Measurements from ENCODE around the gene PDE6G.

PDE6G gene

DNA sequence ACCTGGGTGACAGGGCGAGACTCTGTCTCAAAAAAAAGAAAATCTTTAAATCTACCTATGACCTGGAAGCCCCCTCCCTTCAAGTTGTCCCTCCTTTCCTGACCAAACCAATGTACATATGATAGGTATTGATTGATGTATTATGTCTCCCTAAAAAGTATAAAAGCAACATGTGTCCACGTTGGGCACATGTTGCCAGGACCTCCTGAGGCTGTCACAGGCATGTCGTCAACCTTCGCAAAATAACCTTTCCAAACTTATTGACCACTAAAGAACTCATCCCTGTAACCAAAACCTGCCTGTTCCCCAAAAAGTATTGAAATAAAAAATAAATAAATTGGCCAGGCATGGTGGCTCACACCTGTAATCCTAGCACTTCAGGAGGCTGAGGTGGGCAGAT lies 5.7 kb upstream of the PDE6G start:
- no peak for DNase-seq (ENCODE audit: low read depth in 2 of 2)

DNA sequence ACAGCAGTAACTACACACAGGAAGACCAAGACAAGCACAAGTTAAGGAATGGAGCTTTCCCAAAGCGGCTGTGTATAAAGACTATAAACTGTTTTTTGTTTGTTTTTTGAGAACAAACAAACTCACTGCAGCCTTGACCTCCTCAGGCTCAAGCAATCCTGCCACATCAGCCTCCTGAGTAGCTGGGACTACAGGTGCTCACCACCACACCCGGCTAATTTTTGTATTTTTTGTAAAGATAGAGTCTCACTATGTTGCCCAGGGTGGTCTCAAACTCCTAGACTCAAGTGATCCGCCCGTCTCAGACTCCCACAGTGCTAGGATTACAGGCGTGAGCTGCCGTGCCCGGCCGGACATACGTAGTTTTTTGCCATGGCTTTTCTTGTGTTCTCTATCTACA lies 4.1 kb upstream of the PDE6G start:
- DNase-seq (ENCODE audit: low read depth in 2 of 2) = no peak

DNA sequence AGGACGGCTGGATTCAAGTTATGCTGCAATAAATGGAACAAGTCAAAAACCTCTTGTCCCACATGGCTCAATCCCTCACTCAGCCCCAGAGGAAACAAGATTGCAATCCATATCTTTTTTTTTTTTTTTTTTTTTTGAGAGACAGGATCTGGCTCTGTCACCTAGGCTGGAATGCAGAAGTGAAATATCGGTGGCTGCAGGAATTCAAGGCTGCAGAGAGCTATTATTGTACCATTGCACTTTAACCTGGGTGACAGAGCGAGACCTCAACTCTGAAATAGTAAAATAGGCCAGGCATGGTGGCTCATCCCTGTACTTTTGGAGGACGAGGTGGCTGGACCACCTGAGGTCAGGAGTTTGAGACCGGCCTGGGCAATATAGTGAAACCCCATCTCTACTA lies 2.7 kb upstream of the PDE6G start:
- no peak for DNase-seq (ENCODE audit: low read depth in 2 of 2)

DNA sequence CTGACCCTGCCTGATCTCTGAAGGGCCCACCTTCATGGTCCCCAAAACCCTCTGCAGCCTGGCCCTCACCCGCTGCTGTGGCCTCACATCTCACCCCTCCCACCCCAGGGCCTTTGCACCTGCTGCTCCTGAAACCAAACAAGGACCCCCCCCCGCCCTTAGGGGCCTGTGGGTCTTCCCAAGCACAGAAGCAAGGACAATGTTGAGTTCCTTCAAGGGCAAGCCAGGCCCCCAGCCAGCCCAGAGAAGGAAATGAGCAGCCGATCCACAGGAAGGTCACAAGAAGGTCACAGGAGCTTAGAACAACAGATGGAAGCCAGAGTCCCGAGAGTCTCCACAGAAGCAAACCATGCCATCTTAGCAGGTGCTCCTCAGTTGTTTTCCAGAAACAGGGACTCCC lies 493 bp upstream of the PDE6G start:
- no peak for DNase-seq (ENCODE audit: low read depth in 2 of 2)

DNA sequence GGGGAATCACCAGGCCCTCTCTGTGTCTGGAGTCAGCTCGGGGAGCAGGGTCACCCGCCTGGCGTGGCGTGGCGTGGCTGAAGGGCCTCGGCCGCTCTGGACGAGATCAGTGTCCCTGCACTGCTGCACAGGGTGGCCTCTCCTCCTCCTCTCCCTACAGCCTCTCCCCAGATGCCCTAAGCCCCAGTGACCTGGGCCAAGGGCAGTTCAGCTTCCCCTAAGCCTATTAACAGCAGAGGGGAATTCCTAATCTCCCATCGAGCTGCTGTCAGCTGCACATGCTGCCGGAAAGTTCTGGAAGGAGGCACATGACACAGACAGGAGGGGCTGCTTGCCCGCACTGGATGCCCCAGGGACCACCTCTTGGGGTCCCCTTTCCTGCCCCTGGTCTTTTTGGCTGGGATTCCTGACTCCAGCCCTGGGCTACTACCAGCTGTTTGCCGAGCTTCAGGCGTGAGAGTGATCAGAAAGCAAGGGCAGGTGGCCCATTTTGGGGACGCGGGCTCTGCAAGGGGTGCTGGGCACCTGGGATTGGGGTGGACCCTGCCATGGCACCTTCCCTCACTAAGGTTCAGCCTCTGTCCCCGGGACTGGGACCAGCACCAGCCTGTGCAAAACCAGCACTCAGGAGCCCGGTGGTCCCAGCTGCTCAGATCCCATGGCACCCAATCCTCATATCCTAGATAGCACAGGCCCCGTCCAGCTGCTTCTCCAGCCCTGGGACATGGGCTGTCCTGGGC lies 794 bp downstream of the PDE6G start:
- DNase-seq (ENCODE audit: low read depth in 2 of 2) = no peak

DNA sequence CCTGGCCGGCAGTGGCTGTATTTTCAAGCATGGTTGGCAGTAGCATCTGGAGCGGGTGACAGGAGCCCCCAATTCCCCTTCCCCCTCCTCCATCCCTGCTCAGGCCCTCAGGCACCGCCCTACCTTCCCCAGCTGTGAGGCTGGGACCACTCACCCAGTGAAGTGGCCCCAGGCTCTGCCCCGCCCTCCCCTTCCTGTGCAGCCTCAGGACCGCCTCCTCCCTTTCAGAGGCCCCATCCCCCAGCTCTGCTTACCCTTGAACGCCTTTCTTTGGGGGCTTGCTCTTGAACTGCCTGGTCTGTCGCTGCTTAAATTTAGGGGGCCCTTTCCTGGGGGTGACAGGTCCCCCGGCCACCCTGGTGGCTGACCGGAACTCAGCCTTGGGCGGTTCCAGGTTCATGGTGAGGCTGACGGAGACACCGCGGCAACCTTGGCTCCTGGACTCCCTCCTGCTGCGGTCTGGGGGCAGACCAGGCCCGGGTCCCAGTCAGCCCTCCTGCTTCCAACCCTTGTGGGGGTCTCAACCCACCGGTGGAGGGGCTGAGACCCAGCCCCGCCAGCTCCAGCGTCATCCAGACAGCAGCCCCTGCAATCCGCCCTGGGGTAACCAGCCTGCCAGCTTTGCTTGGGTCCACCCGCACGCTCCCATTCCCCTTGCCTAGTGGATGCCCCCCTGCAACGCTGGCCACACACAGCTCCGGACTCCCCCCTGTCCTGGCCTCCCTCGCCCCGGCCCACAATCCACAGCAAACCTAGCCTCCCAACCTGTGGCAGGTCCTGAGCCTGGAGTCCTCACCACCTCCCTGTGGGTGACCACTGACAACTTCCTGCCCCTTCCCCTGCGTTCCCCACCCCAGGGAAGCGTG lies 3.2 kb downstream of the PDE6G start:
- DNase-seq (ENCODE audit: low read depth in 2 of 2) = no peak

DNA sequence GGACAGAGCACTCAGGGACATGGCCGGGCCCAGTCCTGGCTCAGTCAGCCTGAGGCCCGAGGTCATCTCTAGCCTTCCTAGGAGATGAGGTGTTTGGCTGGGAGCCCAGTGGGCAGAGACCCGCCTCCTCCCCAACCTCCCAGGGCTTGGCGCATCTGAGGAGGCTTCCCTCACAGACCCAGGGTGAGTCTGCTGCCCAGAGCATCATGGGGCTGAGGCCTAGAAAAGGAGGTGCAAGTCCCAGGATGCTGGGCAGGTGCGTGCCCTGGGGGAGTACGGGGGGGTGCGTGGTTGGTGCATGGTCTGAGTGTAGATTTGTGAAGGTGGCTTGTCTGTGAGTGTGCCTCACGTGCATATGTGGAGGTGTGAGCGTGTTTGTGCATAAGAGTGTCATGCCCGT lies 4.7 kb downstream of the PDE6G start:
- DNase-seq (ENCODE audit: low read depth in 2 of 2) = no peak

DNA sequence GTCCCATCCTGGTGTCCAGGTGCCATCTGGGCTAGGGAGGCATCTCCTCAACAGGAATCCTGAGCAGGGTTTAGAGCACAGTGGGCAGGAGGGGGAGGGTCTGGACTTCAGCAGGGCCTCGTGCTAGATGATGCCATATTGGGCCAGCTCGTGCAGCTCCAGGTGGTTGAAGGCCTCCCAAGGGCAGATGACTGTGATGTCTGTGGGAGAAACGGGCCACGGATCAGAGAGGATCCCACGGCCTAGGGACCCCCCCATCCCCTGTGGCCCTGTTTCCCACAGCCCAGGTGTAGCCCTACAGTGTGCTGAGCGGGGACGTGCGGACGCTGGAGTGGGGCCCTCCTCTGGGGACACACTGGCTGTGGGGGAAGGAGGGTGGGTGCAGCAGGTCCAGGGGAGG lies 5.4 kb downstream of the PDE6G start:
- no peak for DNase-seq (ENCODE audit: low read depth in 2 of 2)

DNA sequence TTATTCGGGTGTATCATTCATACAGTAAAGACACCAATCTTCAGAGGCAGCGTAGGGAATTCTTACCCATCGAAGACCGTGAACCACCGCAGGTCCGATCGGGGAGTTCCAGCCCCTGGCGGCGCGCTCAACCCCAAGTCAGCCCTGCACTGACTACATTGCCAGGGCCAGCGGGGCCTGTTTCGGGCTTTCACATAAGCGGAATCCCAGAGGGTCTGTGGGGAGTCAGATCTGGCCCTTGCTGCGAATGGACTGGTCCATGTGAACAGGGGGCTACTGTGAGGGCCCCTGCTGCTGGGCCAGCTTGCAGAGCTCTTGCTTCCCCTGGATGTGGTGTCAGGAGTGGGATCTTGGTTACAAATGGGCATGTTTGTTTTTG lies 7.6 kb downstream of the PDE6G start:
- DNase-seq (ENCODE audit: low read depth in 2 of 2) = no peak

DNA sequence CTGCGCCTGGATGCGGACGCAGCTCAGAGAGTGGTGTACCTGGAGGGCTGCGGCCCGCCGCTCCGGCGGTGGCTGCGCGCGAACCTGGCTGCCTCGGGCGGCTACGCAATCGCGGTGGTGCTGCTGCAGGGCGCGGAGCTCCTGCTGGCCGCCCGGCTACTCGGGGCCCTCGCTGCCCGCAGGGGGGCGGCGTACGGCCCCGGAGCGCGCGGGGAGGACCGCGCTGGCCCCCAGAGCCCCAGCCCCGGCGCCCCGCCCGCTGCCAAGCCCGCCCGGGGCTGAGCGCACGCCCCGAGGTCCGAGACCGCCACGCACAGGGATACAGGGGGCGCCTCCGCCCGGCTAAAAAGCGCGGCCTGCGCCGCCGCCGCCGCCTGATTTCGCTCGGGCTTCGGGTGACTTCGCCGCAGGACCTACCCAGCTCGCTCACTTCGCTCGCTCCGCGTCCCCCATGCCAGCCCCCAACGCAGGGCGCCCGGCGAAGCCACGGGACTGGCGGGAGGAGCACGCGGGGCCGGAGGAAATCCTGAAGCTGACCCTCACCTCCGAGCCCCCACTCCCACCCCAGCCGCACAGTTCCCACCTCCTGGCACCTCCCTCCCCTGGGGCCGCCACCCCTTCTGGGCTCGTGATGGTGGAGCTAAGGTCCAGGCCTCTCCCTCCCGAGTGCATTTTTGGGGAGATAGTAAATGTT lies 8.2 kb downstream of the PDE6G start:
- DNase-seq (ENCODE audit: low read depth in 2 of 2) = no peak

DNA sequence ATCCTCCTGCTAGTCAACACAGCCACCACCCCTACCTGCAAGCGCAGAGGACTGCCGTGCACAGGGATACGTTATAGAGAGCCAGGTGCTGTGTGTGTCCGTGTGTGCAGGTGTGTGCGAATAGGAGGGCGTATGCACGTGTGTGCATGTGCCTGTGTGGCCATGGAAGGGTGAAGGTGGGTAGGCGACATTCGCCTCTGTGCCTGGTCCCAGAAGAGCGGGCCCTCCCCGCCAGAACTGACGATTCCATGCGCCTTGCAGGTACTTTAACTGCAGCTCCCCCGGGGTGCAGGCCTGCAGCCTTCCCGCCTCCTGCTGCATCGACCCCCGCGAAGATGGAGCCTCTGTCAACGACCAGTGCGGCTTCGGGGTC lies 8.7 kb downstream of the PDE6G start:
- DNase-seq (ENCODE audit: low read depth in 2 of 2) = no peak

DNA sequence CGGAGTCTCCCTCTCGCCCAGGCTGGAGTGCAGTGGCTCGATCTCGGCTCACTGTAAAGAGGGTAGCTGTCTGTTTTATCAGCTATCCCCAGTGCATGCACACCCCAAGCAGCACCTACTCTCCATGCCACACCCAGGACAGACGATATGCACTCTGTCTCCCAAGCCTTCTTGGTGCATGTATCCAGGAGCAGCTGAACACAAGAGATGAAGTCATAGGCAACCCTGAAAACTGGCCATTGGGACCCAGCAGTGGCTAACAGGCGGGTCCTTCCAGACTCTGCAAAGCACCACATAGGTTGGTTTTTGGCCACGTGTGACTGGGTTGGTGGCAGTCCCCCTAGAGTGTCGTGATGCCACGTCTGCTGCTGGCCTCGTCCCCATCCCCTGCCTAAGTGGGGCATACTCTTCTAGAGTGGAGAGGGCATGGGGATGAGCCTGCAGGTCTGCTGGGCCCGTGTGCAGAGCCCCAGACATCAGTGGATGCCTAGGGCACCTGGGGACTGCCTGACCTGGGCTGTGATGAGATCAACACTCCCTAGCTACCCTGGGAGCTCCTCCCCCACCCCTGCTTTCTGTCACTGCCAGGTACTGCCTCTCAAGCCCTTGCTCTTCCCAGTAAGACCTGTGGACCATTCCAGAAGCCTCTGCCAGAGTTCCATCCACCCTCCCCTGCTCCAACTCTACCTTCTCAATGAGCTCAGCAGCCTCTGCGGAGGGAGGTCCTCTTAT lies 9.3 kb downstream of the PDE6G start:
- no peak for DNase-seq (ENCODE audit: low read depth in 2 of 2)

DNA sequence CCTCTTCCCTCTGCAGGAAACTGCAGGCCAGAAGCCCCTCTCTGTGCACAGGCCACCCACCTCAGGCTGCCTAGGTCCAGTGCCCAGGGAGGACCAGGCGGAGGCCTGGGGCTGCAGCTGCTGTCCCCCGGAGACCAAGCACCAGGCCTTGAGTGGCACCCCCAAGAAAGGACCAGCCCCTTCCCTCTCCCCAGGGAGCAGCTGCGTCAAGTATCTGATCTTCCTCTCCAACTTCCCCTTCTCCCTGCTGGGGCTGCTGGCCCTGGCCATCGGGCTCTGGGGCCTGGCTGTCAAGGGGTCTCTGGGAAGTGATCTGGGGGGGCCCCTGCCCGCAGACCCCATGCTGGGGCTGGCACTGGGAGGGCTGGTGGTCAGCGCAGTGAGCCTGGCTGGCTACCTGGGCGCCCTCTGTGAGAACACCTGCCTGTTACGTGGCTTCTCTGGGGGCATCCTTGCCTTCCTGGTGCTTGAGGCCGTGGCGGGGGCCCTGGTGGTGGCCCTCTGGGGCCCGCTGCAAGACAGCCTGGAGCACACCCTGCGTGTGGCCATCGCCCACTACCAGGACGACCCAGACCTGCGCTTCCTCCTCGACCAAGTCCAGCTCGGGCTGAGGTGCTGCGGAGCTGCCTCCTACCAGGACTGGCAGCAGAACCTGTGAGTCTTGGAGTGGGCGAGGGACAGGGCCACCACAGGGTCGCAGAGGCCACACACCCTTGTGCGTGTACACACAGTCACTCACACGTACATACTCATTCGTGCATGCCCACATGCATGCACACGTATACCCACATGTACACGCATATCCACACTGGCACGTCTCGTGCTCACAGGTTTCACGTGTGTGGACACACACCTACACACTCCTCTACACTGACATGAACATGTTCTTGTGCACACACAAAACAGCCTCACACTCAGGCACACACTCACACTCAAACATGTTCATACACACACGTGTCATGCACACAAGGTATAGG lies 11.1 kb downstream of the PDE6G start:
- DNase-seq (ENCODE audit: low read depth in 2 of 2) = no peak

DNA sequence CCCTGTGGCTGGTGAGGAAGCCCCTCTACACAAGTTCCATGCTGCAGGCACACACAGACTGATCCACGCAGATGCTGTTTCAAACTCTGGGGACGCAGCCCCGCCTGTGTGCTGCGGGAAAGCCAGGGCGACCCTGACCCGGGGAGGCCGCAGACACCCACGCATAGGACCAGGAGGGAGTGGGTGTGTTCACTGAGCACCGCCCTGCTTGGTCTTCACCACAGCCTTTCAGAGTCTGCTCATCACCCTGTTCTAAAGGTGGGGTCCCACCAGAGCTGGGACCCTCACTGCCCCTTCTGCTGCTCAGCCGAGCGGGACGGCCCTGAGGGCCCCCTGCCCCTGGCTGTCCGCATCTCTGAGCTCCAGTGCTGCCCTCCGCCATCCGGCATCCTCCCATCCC lies 11.8 kb downstream of the PDE6G start:
- DNase-seq (ENCODE audit: low read depth in 2 of 2) = no peak

DNA sequence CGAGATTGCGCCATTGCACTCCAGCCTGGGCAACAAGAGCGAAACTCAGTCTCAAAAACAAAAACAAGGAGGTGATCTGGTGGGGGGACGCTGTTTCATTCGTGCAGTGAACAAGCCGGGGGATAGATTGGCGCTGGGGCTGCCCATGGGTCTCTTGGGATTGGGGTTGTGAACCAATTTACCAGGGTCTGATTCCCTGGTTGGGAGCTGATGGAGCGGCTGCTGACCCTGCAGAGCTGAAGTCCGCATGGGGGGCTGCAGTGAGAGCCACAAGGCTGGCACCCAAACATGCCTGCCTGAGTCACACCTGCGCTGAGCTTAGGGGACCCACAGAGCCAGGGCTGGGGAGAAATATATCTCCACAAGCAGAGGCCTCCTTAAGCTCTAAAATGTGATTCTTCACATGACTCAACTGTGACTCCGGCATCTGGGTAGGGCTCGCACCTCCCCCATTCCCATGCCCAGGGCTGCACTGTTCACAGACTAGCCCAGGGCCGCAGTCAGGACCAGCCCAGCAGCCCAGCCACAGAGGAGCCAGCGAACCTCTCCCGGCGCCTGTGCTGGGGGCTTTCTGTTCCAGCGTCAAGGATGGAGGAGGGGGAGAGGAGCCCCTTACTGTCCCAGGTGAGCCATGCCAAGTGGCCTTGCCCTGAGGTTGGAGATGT lies 14.4 kb downstream of the PDE6G start:
- no peak for DNase-seq (ENCODE audit: low read depth in 2 of 2)

DNA sequence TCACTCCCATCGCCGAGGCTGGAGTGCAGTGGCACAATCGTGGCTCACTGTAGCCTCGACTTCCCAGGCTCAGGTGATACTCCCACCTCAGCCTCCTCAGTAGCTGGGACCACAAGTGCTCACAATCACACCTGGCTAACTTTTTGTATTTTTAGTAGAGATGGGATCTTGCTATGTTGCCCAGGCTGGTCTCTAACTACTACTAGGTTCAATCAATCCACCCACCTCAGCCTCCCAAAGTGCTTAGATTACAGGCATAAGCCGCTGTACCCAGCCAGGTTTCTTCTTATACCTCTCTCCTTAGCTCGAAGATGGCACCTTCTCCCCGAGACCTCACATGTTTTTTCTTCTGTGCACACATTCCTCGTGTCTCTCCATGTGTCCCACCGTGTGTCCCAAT lies 16.3 kb downstream of the PDE6G start:
- no peak for DNase-seq (ENCODE audit: low read depth in 2 of 2)

DNA sequence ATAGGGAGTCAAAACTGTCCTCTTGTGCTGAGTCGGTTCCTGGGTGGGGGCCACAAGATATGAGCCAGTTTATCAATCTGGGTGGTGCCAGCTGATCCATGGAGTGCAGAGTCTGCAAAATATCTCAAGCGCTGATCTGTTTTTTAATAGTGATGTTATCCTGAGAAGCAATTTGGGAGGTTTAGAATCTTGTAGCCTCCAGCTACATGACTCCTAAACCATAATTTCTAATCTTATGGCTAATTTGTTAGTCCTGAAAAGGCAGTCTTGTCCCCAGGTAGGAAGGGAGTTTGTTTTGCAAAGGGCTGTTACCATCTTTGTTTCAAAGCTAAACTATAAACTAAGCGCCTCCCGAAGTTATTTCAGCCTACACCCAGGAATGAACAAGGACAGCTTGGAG lies 17.7 kb downstream of the PDE6G start:
- DNase-seq (ENCODE audit: low read depth in 2 of 2) = no peak

DNA sequence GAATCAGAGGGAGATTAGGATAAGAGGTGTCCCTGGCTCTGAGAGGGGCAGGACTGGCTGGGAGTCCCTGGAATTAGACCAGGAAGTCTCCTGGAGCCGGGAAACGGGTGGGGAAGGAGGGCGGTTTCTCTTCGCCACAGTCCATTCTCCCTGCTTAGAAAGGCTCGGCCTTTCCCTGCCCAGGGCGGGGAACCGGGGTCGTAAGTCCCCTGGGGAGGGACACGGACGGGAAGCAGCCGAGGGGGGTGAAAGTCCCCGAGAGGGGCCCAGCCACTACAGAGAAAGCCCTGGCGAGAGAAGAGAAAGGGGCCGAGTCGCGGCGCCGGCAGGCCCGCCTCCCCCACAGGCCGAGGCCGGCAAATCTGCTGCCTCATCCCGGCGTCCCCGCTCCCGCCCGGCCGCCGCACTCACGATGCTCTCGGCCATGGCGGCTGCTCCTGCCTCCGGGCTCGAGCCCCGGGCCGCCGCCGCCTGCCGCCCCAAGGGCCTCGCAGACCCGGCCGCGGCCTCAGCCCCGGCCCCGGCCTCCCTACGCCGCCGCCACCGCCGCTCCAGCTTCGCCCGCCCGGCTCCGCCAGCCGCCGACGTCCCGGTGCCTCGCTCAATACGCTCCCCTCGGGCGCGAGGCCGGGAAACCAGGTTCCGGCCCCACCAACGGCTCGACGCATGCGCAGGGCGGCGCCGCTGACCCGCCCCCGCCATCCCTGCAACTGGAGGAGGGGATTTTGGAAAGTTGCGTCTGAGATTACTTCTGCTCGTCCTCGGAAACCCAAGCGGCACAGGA lies 19.6 kb downstream of the PDE6G start, which contains the start of the genes NPLOC4 and TSPAN10:
Gene NPLOC4 (minus strand): TSS at position 608 of the 784 bp plus-strand sequence. CDS start 182 bp downstream, at position 426.
Gene TSPAN10 (plus strand): TSS at position 692 of the 784 bp plus-strand sequence. CDS start 5,217 bp downstream, outside the sequence.
- peak; percentile 71 to 77 for DNase-seq (ENCODE audit: low read depth in 2 of 2)

DNA sequence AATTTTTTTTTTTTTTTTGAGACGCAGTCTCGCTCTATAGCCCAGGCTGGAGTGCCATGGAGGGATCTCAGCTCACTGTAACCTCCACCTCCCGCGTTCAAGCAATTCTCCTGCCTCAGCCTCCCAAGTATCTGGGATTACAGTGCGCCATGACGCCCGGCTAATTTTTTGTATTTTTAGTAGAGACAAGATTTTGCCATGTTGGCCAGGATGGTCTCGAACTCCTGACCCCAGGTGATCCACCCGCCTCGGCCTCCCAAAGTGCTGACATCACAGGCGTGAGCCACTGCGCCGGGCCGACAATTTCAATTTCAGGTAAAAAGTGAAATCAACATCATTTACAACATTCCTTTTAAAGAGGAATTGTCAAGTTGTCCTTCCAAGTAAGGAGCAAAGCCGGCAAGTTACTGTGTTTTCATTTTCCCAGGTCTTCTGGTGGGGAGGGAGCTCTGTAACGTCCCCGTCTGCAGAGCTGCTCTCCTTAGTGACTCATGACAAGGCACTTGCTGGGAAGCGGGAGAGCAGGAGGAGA lies 20.3 kb downstream of the PDE6G start:
- no peak for DNase-seq (ENCODE audit: low read depth in 2 of 2)

Measured in stimulated activated CD8-positive, alpha-beta memory T cell treated with anti-CD3 and anti-CD28 coated beads, Interleukin-2, amount 100 ng/mL, for 1 hour (primary cell).